ENCODE data around the gene PTGIS.

Gene PTGIS

DNA sequence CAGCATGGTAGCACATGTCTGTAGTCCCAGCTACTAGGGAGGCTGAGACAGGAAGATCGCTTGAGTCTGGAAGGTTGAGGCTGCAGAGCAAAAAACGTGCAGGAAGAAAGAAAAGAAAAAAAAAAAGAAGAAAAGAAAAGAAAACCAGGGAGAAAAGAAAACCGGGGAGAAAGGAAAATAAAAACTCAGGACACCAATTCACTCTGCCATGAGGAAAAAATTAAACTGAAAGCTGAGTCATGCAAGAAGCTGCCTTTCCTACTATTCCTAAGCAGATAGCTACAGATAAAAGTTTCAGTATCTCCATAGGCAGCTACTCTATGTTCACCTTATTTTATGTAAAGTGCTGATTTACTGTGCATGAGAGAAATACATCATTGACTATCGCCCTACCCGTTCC lies 10.5 kb downstream of the PTGIS start:
- DNase-seq = no peak

DNA sequence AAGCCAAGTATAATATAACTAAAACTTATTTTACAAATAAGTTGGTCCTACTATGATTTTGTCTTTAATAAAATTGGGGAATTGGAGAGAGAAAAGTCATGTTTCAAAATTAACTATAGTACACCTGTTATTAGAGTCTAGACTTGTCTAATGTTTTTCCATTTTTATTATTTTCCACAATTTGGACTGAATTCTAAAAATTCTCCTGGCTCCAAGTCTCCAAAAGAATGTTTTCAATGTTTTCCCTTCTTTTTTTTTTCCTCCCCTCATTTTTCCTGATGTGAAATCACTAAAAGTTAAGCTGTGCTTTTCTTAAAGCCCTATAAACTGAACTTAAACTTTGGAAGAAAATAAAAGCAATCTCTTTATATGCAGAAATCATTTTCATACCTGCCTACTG lies 11.3 kb downstream of the PTGIS start:
- no peak for DNase-seq

DNA sequence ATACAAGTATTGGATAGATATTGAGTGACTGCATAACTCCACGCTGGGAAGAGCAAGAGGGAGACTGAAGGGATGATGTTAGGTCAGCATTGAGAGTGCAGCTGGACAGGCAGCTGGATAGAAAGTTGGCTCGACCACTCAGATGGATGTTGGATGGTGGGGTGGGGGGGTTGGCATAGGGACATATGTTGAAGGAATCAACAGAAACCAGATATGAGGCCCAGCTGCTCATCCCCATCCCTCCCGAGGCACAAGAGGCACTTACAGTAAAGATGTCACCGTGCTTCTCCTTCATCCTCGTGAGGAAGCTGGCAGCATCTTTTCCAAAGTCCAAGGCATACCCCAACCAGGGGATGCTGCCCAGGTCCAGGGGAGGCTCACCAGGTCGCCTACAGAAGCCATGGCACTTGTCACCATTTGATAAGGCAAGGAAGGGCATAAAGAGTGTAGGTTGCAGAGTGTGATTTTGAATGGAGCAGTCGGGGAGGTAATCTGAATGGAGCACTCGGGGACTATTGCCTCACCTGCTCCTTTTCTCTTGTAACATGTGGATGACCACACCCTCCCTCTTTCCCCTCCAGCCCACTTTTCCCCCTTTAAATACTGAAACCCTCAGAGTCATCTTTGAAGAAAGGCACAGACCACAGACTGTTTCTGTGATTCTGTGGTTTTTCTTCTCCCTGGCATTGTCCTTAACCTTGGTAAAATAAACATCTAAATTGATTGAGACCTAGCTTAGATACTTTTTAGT lies 18.0 kb downstream of the PTGIS start:
- no peak for DNase-seq

DNA sequence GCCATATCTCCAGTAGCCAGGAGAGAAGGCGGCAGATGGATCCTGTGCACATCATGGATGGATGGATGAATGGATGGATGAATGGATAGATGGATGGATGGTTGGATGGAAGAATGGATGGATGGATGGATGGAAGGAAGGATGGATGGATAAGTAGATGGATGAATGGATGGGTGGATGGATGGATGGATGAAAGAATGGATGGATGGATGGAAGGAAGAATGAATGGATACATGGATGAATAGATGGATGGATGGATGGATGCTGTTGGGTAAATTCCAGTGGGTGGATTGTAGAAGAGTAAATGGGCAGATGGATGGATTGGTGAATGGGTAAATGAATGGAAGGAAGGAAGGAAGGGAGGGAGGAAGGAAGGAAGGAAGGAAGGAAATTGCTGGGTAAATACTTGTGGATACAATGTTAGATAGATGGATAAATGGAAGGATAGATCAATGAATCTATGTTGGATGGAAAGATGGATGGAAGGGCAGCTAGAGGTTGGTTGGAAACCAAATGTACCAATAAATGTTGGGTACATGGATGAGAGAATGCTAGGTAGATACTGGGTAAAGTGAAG lies 19.5 kb downstream of the PTGIS start:
- DNase-seq = no peak

DNA sequence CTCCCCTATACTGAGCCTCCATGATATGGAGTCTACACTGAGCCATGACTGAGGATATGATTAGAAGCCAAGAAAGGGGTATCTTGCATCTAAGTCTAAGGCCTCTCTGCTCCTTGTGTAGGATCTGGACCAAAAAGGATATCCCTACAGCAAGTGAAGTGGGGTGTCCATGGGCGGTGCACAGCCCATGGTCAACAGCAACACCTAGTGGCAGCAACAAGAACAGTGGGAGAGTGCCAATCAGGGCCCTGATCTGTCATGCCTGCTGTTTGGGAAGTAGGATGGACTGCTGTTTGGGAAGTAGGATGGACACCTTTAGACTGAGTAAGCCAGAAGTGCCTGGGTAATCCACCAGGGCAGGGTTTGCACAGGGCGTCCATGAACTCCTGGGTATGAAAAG lies 22.4 kb downstream of the PTGIS start:
- DNase-seq = no peak

DNA sequence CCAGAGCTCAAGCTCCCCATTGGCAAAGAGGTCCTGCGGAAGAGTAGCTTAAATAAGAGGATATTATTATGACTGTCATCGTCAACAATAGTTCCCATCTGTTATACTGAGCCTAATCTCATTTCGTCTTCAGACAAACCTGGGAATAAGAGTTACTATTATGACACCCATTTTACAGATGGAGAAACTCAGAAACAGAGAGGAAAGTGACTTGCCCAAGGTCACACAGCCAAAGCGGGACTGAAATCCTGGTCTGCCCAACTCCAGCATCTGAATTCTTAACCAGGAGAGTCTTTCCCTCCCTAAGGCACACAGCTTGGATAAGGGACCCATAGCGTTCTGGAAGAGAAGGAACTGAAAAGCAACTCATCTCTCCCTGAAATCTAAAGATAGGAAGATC lies 23.4 kb downstream of the PTGIS start:
- DNase-seq = no peak

DNA sequence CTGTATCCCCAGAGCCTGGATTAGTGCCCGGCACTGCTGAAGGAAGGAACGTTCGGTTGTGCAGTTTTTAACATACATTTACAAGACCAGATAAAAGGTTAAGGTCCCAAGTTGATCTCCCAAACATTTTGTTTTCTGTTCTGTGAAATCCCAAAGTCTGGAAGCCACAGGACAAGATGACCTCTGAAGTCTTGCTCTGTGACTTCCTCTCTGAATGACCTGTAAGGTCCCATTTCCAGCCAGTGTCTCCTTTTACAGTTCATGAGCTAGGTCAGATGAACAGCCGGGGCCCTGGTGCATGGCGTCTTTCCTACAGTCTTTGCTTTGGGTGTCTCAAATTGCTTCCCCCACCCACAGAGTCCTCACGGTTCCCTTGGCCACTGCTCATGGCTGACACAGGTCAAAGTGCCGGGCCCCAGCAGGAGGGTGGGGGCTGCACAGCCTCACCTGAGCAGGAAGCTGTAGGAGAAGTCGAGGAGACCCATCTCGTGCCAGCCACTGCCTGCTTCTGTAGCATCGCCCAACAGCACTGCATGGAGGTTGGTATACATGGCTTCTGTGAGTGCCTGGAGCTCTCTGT lies 24.0 kb downstream of the PTGIS start:
- DNase-seq = no peak

DNA sequence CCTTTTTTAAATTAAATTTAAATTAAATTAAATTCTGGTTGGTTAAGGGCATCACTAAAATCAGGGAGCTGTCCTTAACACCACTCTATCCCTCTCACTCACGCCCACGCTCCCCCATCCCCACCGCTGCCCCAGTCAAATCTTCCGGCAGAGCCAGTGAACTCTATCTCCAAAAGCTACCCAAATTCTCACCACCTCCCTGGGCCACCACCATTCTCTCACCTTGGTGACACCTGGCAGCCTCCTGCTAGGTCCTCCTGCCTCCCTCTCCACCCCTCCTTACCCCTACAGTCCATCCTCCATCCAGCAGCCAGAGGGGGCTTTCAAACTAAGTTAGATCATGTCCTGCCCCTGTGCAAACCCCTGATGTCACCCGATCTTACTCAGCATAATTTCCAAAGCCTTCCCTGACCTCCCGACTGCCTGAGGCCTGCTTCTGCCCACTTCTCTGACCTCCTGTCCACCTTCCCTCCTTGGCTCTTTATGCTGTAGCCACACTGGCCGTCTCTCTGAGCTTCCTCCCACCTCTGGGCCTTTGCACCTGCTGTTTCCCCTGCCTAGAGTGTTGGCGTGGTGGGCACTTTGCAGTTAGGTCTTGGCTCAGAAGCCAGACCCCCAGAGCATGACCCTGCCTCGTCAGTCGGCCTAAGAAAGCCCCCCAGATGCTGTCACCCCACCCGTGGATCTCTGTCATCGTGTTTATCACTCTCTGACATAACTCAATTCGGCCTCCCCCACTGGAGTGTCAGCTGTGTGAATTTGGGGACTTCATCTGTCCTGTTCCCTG lies 24.7 kb downstream of the PTGIS start:
- DNase-seq = no peak

DNA sequence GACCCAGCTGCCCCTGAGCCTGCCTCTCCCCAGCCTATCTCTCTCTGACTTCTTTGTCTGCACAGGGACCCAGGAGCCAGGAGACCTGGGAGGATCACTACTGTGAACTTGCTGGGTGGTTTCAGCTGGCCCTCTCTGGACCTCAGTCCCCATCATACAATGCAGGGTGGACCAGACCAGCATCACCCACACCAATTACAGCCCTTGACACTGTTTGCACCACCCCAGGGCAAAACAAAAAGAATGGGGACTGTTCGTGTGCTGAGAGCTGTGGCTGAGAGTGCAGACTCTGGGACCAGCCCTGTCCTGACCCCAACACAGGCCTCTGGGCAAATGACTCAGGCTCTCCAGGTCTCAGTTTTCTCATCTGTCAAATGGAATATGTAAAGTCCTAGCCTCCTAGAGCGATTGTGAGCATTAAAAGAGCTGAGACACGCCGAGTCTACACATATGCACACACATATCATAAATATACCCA lies 25.4 kb downstream of the PTGIS start:
- no peak for DNase-seq

DNA sequence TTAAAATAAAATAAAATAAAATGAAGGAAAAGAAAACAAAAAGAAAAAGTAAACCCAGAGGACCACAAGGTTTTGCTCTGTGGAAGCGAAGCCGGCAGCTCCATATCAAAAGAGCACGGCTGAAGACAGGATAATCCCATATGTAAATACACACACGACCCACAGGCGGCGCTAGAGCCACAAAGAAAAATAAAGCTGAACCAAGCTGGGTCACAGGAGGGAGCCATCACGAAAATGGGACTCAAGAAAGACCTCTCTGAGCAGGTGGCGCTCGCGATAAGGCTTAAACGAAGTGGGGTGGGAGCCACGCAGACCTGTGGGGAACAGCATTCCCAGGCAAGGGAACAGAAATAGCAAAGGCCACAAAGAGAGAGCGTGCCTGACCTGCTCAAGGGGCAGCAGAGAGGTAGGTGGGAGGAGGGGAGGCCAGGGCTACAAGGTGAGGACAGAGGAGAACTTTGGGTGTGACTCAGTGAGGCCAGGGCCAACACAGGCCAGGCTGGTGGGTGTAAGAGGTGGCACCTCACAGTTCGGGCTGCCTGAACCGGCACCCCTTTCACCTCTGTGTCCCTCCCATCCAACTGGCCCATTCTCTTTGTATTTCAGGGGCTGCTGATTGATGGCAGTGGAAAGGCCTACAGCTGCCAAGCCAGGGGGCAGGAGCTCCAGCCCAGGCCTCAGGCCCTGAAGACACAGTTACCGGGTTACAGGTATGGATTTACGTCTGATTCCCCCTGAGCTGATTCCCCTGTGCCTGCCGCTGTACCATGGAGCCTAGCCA lies 26.0 kb downstream of the PTGIS start:
- DNase-seq = peak; percentile 42

DNA sequence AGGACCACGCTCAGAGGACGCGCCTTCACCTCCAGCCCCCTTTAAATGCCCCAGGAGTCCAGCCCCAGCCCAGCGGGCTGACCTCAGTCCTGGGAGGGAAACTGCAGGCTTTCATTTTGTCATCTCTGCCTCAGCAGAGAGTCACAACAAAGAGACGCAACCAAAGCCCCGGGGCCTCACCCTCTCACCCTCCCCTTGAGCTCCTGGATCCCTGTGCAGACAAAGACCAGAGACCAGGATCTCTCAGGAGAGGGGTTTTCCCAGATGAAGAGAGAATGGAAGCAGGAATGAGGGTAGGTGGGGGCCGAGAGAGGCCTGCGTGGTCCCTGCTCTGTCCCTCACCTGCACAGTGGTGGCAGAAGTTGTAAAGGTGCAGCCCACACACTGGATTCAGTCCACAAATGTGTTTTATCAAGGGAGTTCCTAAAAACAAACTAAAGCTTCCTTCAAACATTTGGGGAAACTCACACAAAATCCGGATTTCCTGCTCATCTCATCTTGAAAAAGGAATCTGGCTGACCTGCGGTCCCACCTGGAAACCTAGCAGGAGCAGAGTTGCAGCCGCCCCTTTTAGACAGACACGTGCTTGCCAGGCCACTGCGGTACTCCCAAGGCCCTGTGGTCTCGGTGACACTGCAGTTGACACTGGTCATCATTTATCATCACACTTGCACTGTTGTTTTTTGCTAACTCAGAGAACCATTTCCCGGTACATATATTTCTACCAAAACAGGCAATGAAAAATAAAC lies 27.1 kb downstream of the PTGIS start:
- DNase-seq = no peak

DNA sequence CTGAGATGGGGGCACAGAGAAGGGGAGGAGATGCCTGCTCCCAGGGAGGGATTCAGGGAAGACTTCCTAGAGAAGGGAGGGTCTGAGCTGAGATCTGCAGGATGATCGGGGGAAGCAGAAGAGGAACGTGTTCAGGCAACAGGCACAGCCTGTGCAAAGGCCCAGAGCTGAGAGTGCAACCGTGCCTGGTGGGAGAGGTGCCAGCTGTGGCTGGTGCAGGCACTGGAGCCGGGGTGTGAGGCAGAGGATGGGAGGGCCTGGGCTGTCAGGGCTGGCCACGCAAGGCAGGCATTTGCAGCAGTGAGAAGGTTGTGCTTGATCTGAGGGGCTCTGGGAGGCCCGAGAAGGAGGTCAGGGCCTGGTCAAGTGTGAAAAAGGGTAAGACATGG lies 27.7 kb downstream of the PTGIS start:
- no peak for DNase-seq

DNA sequence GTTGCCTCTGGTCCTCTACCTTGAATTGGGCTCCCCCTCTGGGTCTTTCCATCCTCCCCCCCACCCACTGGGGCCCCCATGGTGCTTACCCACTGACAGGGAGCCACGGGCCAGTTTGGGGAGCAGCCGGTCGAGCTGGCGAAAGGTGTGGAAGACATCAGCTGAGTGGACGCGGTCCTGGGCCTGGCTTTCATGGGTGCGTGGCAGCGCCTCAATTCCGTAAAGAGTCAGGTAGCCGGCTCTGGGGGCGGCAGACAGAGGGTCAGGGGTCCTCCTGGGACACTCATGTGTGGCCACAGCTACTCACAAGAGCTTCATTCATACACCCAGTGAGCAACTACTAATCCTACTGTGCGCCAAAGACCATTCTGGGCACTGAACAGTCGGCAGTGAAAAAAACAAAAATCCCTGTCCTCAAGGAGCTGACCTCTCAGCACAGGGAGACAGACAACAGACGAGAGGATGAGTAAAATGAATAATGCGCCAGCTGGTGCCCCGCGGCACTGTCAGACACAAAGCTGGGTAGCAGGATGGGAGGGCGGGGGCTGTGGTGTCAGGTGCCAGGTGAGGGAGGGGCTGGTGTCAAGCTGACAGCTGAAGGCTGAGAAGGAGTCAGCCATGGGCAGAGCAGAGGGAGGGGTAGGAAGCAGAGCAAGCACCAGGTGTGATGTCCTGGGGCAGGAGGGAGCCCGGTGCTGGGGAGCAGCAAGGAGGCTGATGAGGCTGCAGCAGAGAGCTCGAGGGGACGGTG lies 28.3 kb downstream of the PTGIS start:
- no peak for DNase-seq

DNA sequence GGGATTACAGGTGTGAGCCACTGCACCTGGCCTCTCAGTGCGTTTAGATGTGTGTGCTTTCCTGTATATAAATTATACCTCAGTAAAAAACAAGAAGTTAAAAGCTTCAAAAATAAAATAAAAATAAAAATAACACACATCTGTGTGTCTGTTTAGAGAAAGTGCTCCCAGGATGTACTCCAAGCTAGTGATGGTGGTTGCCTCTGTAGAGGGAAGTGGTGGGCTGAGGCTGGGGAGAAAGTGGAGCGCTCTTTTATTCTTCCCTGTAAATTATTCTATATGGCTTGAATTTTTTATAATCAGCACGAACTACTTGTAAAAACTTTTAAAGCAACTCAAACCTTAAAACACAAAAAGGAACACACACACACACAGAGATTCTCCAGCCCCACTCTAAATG lies 29.0 kb downstream of the PTGIS start:
- DNase-seq = no peak

DNA sequence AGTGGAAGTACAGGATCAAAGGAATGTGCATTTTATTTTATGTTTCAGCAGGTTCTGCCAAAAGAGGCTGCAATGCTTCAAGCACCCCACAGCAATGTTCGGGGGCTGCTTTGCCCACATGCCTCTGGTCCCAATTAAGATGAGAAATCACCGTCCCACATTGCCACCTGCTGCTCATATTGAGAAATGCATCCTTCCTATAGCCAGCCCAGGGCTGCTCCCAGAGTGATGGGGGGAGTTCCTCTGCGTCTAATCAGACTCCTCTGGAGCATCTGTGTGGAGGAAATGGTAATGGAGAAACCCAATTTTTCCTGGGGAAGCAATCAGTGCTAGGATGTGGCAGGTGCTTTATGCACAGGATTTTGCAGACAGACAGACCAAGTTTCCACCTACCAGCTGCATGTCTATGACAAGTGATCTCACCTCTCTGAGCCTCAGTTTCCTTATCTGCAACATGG lies 33.7 kb downstream of the PTGIS start:
- DNase-seq = peak; percentile 3

DNA sequence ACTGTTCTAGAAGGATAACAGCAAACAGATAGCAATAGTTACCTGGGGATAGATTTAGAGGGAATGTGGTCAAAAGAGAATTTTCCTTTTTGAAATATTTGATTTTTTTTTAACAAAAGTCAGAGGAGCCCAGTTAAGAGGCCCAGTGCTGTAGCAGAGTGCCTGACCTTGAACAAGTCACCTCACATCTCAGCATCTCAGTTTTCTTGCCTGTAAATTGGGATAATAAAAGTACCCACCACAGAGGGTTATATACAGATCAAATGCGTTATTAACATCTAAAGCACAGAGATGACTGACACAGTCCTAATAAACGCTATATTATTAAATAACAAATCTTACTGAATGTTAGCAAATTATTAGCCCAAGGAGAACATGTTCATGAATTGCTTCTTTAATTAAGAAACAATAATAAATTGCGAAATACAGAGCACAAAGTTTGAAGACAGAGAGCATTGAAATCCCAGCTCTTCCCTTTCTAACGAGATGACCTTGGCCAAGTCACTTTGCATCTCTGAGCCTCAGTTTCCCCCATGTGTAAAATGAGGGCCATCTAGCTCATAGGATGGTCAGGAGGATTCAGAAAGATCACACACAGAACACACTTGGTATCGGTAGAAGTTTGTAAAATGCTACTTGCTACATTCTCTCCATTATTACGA lies 35.5 kb downstream of the PTGIS start:
- DNase-seq = no peak

DNA sequence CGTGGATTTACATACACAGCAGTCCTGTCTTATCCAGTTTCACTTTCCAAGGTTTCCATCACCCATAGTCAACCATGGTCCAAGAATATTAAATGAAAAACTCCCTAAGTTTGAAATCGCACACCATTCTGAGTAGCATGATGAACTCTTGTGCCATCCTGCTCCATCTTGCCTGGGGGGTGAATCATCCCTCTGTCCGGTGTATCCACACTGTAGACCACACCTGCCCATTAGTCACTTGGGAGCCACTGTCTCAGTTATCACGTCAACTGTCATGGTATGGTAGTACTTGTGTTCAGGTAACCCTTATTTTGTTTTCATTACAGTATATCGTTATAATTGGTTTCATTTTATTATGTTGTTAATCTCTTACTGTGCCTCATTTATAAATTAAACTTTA lies 38.5 kb downstream of the PTGIS start:
- DNase-seq = no peak

DNA sequence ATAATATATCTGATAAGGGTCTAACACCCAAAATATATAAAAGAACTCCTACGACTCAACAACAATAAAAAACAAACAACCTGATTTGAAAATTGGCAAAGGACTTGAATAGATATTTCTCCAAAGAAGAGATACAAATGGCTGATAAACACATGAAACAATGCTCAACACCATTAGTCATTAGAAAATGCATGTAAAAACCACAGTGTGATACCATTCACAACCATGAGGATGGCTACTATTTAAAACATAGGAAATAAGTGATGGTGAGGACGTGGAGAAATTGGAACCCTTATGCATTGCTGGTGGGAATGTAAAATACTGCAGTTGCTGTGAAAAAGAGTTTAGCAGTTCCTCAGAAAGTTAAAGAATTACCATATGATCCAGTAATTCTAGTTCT lies 41.4 kb downstream of the PTGIS start:
- no peak for DNase-seq

DNA sequence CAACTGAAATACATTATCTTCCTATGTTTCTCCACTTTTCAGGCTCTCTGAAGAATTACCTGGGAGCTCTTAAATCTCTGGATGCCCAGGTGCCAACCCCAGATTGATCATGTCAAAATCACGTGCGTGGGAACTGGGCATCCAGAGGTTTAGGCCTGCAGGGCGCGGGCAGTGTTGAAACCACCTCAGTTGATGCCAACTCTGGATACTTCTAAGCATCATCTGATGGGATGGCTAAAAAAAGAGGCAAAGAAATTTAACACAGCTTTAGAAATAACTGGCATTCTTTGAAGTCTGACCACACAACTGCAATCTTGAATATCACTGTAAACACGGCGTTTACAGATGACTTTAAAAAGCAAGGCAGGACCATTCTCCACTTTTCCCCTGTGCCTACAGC lies 41.9 kb downstream of the PTGIS start:
- DNase-seq = no peak

DNA sequence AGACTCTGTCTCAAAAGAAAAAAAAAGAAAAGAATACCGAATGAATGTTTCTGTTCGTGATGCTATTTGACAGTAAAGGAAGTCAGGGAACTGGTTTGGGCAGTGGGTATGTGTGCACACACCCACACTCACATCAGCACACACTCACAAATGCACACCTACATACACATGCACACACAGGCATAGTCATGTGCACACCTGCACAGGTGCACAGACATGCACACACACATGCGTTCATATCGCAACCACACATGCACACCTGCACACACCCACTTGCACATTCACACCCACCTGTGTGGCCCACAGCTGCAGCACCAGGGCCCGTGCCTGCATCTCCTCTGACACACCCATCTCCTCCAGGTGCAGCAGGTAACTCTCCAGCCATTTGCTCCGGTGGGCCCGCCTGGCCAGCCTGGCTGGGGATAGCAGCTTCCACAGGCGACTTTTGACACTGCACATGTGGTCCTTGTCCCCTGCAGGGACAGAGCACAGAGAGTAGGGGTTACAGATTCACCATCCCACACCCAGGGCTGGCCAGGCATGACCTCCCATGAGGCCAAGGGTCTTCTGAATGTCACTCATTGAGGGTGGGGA lies 44.1 kb downstream of the PTGIS start:
- no peak for DNase-seq

Data from NCI-H748 treated with DMSO at 0.1 percent for 48 hours (cell line).